B cell (primary cell): Measurements from ENCODE around the gene PRXL2B. TPM values are rescaled to one million over a fixed set of nuclear protein-coding genes. Genes with fewer than 3 reads are reported as not detected.

Experiments
- ATAC-seq: fragments of 200-7000 bp; cut with Tn5 transposase; one replicate; pipeline ENCODE4 v1.10.0; 2021; ENCODE audit warnings: low read depth, mild to moderate bottlenecking, moderate number of reproducible peaks, moderate library complexity
- CTCF ChIA-PET: fragments of 350-600 bp; sonication (Branson Sonifier 250); formaldehyde crosslinking; loops from one replicate; lab custom pipeline; 2021; ENCODE audit warnings: antibody characterized with exemption, inconsistent platforms; lab: Charles Lee
- POLR2A ChIA-PET: fragments of 350-600 bp; sonication (Branson Sonifier 250); formaldehyde crosslinking; loops from one replicate; lab custom pipeline; 2021; ENCODE audit warnings: antibody characterized with exemption; lab: Charles Lee
- DNase-seq: peaks from one replicate; pipeline ENCODE4 v3.0.0; 2013
- H2AFZ ChIP-seq: 2 replicates; pipeline ENCODE4 v1.6.1; 2012; ENCODE audit warnings: mild to moderate bottlenecking, low read depth, low read length; ENCODE audit not compliant: insufficient read depth, poor library complexity, severe bottlenecking
- H3K27ac ChIP-seq, 2 donors: 1 replicate in 1 of 2; 2 replicates in 1 of 2; pipeline ENCODE4 v1.5.1; 2012 to 2013; ENCODE audit warnings: low read length in 2 of 2, mild to moderate bottlenecking in 2 of 2, moderate library complexity in 1 of 2
- H3K27me3 ChIP-seq, 4 experiments: fragments of 200-600 bp in 1 of 4; sonication (generic) in 1 of 4; replicated peaks in 1 of 4; 1 replicate in 2 of 4; 2 replicates in 2 of 4; pipeline versions ENCODE4 v1.6.1 to v1.7.0; 2013 to 2016; ENCODE audit warnings: low read length in 3 of 4, mild to moderate bottlenecking in 2 of 4, mixed read lengths in 1 of 4, moderate library complexity in 1 of 4; ENCODE audit not compliant: insufficient read depth in 4 of 4, control insufficient read depth in 3 of 4; ENCODE audit errors: control extremely low read depth in 1 of 4
- H3K36me3 ChIP-seq, 2 experiments: replicated peaks in 1 of 2; 1 replicate in 1 of 2; 2 replicates in 1 of 2; pipeline versions ENCODE4 v1.6.1 to v1.7.1; 2013; ENCODE audit warnings: low read length in 1 of 2; ENCODE audit not compliant: insufficient read depth in 2 of 2, control insufficient read depth in 1 of 2; ENCODE audit errors: control extremely low read depth in 1 of 2, extremely low read depth in 1 of 2
- H3K4me1 ChIP-seq, 2 donors: fragments of 200-600 bp in 1 of 2; sonication (generic) in 1 of 2; 1 replicate in 1 of 2; 2 replicates in 1 of 2; pipeline versions ENCODE4 v1.5.1 to v1.6.1; 2013 to 2017; ENCODE audit warnings: low read length in 2 of 2; ENCODE audit not compliant: control insufficient read depth in 2 of 2, insufficient read depth in 2 of 2
- H3K4me2 ChIP-seq: replicated peaks from 2 replicates; pipeline ENCODE3; 2012; ENCODE audit warnings: mild to moderate bottlenecking, low read depth, low read length; ENCODE audit not compliant: poor library complexity, severe bottlenecking
- H3K4me3 ChIP-seq, 5 experiments: fragments of 200-600 bp in 1 of 5; sonication (generic) in 1 of 5; 1 replicate in 3 of 5; 2 replicates in 2 of 5; pipeline versions ENCODE4 v1.5.1 to v1.7.0; 2011 to 2016; ENCODE audit warnings: low read length in 4 of 5, mild to moderate bottlenecking in 4 of 5, low read depth in 2 of 5, control low read depth in 1 of 5, moderate library complexity in 1 of 5; ENCODE audit not compliant: insufficient read depth in 1 of 5; ENCODE audit errors: control extremely low read depth in 1 of 5, extremely low read depth in 1 of 5
- H3K79me2 ChIP-seq: fragments of 200-600 bp; sonication (generic); one replicate; pipeline ENCODE4 v1.6.0; 2016; ENCODE audit warnings: low read length; ENCODE audit not compliant: control insufficient read depth, insufficient read depth
- H3K9ac ChIP-seq: fragments of 200-600 bp; sonication (generic); 2 replicates; pipeline ENCODE4 v1.6.1; 2017; ENCODE audit warnings: mild to moderate bottlenecking, low read length, moderate library complexity
- H3K9me3 ChIP-seq, 3 donors: one replicate each; pipeline versions ENCODE4 v1.6.1 to v1.7.1; 2013; ENCODE audit warnings: low read length in 2 of 3; ENCODE audit not compliant: control insufficient read depth in 2 of 3, insufficient read depth in 1 of 3; ENCODE audit errors: control extremely low read depth in 1 of 3
- H4K20me1 ChIP-seq: 2 replicates; pipeline ENCODE4 v1.6.0; 2012; ENCODE audit warnings: mild to moderate bottlenecking, low read length; ENCODE audit not compliant: insufficient read depth, control insufficient read depth, poor library complexity, severe bottlenecking
- H3K27ac Mint-ChIP-seq: one replicate; pipeline ENCODE4 v1.8.0; 2021; ENCODE audit warnings: mixed read lengths
- H3K27me3 Mint-ChIP-seq: one replicate; pipeline ENCODE4 v1.8.0; 2021; ENCODE audit warnings: mixed read lengths
- H3K4me1 Mint-ChIP-seq: one replicate; pipeline ENCODE4 v1.8.0; 2021; ENCODE audit warnings: mixed read lengths
- H3K4me3 Mint-ChIP-seq: one replicate; pipeline ENCODE4 v1.8.0; 2021; ENCODE audit warnings: mixed read lengths
- H3K9me3 Mint-ChIP-seq: one replicate; pipeline ENCODE4 v1.8.0; 2022; ENCODE audit warnings: mixed read lengths; ENCODE audit not compliant: insufficient read depth
- CTCF ChIP-seq: fragments of 200-600 bp; IDR thresholded peaks from one replicate; pipeline ENCODE4 v1.8.0; 2022; ENCODE audit warnings: antibody characterized with exemption, mild to moderate bottlenecking
- EZH2 ChIP-seq: IDR thresholded peaks from 2 replicates; pipeline ENCODE4 v1.6.1; 2012; ENCODE audit warnings: borderline replicate concordance, low read depth, mild to moderate bottlenecking, moderate library complexity, low read length; ENCODE audit not compliant: insufficient read depth, poor library complexity, severe bottlenecking
- WGBS: methylation state at CpG from one replicate; pipeline ENCODE4 v1.1.5; 2013; ENCODE audit warnings: missing lambda C conversion rate; ENCODE audit not compliant: insufficient coverage; 5-methylcytosine and 5-hydroxymethylcytosine counted together
- intact Hi-C: fragments of 100-400 bp; cut with micrococcal nuclease; formaldehyde crosslinking; loops from one replicate; pipeline ENCODE4 v1.10.0; 2022
- polyA plus RNA-seq: library from polyadenylated mRNA; depleted of rRNA; stranded (reverse); fragments of >200 nt; gene quantifications from 2 replicates; pipeline ENCODE4 v1.2.3, GENCODE V29; 2012
- total RNA-seq, 2 donors: library from RNA; stranded (reverse); fragments of 120-200 nt in 1 of 2; gene quantifications; 1 replicate in 1 of 2; 2 replicates in 1 of 2; pipeline versions ENCODE4 v1.2.3 to v1.2.4, GENCODE V29; 2013 to 2022

Gene PRXL2B
- total and polyA plus RNA-seq, 2 donors (not counting 1 experiment from before 2014, with no cell fraction given), result 13.0 to 27.0 TPM

- H3K4me3 Mint-ChIP-seq, result no peak overlapping the region
- Histone ChIP-seq H3K27ac (no peak overlapping the region), H3K79me2 (no peaks in the 10 kb centered on the region), H3K4me3 (no peak overlapping the region), H3K4me2 (no peak overlapping the region), H3K27me3 (peaks cover 0 to 34% (median 7%) of the 10 kb centered on the region in 4 experiments), H3K36me3 (no peaks in the 10 kb centered on the region), H3K9ac (no peak overlapping the region), H2AFZ (no peak overlapping the region), H4K20me1 (no peaks in the 10 kb centered on the region), H3K9me3 (peaks cover 0 to 50% (median 10%) of the 10 kb centered on the region in 3 donors), H3K4me1 (peaks cover 2 to 3% of the 10 kb centered on the region in 2 donors)
- 84% methylated on average over 12 of the region's 12 CpGs for WGBS
- ChIA-PET POLR2A (no interaction called here), CTCF (no interaction called here)
- TF ChIP-seq CTCF, result no peak
- no peak for TF ChIP-seq EZH2
- no peak overlapping the region for H3K27ac Mint-ChIP-seq
- H3K4me1 Mint-ChIP-seq, result peaks cover 5% of the 10 kb centered on the region
- intact Hi-C loops, result no loop called here
- peaks cover 19% of the 10 kb centered on the region for H3K27me3 Mint-ChIP-seq
- DNase-seq, result no peak
- peaks cover 7% of the 10 kb centered on the region for H3K9me3 Mint-ChIP-seq
- no peak for ATAC-seq
Measured at GRCh38 chr1:2633366-2633935, 46.9 kb downstream of the PRXL2B start.

- no peak overlapping the region for H3K9ac ChIP-seq
- H3K36me3 ChIP-seq, result no peaks in the 10 kb centered on the region
- H3K9me3 ChIP-seq, result peaks cover 0 to 50% (median 10%) of the 10 kb centered on the region in 3 donors
- no peak overlapping the region for H3K27ac Mint-ChIP-seq
- H3K27me3 Mint-ChIP-seq, result peaks cover 19% of the 10 kb centered on the region
- ChIA-PET POLR2A (no interaction called here), CTCF (no interaction called here)
- no peak overlapping the region for H3K4me3 ChIP-seq
- no peaks in the 10 kb centered on the region for H4K20me1 ChIP-seq
- no peak overlapping the region for H3K4me2 ChIP-seq
- WGBS, result 87% methylated on average over 8 of the region's 8 CpGs
- ATAC-seq (no peak), DNase-seq (no peak)
- intact Hi-C loops, result no loop called here
- peaks cover 0 to 32% (median 7%) of the 10 kb centered on the region in 4 experiments for H3K27me3 ChIP-seq
- H3K79me2 ChIP-seq, result no peaks in the 10 kb centered on the region
- no peak overlapping the region for H3K4me3 Mint-ChIP-seq
- no peaks in the 10 kb centered on the region for H3K4me1 ChIP-seq
- no peak for TF ChIP-seq EZH2
- no peak for TF ChIP-seq CTCF
- H3K9me3 Mint-ChIP-seq, result peaks cover 7% of the 10 kb centered on the region
- peaks cover 5% of the 10 kb centered on the region for H3K4me1 Mint-ChIP-seq
- no peak overlapping the region for H2AFZ ChIP-seq
- H3K27ac ChIP-seq, result no peak overlapping the region
Measured at GRCh38 chr1:2633936-2634491, 47.4 kb downstream of the PRXL2B start.
